Stimulated activated naive B cell treated with anti-CD40 and anti-IgM and Interleukin-4, amounts not matched to agents 10 μg/mL and 1 μg/mL and 100 μg/mL, for 72 hours (primary cell): ENCODE measurements around the gene PNMA1.

Source experiments
- ATAC-seq, 2 donors: fragments of 150-1000 bp; cut with Tn5 transposase; replicated peaks; 2 replicates each; pipeline ENCODE4 v1.10.0; 2021; ENCODE audit warnings: moderate library complexity in 1 of 2
- DNase-seq: peaks from one replicate; pipeline ENCODE4 v3.0.0; 2021
- H3K27ac Mint-ChIP-seq: one replicate; pipeline ENCODE4 v1.8.0; 2022; ENCODE audit warnings: mild to moderate bottlenecking, mixed read lengths
- H3K27me3 Mint-ChIP-seq, 2 donors: one replicate each; pipeline ENCODE4 v1.8.0; 2022; ENCODE audit warnings: mixed read lengths in 2 of 2
- H3K36me3 Mint-ChIP-seq, 2 donors: one replicate each; pipeline ENCODE4 v1.8.0; 2022; ENCODE audit warnings: mixed read lengths in 2 of 2, mild to moderate bottlenecking in 1 of 2
- H3K4me1 Mint-ChIP-seq, 2 donors: one replicate each; pipeline ENCODE4 v1.8.0; 2022; ENCODE audit warnings: mixed read lengths in 2 of 2, mild to moderate bottlenecking in 1 of 2
- H3K4me3 Mint-ChIP-seq, 2 donors: one replicate each; pipeline ENCODE4 v1.8.0; 2022; ENCODE audit warnings: mild to moderate bottlenecking in 2 of 2, mixed read lengths in 2 of 2, moderate library complexity in 1 of 2
- H3K9me3 Mint-ChIP-seq, 2 donors: one replicate each; pipeline ENCODE4 v1.8.0; 2022; ENCODE audit warnings: mixed read lengths in 2 of 2, mild to moderate bottlenecking in 1 of 2

The PNMA1 gene

GRCh38 chr14:73736842-73737241, 22.7 kb upstream of the PNMA1 start:
- ATAC-seq (no peak), DNase-seq (no peak)
- no peaks in the 10 kb centered on the region for H3K9me3 Mint-ChIP-seq
- peaks cover 33 to 37% of the 10 kb centered on the region in 2 donors for H3K36me3 Mint-ChIP-seq
- H3K27ac Mint-ChIP-seq, result peak overlapping the region; percentile 67
- H3K4me1 Mint-ChIP-seq, result peaks cover 25 to 38% of the 10 kb centered on the region in 2 donors
- no peaks in the 10 kb centered on the region for H3K27me3 Mint-ChIP-seq
- no peak overlapping the region for H3K4me3 Mint-ChIP-seq

- H3K4me1 Mint-ChIP-seq, result peaks cover 21 to 27% of the 10 kb centered on the region in 2 donors
- no peak overlapping the region for H3K4me3 Mint-ChIP-seq
- H3K27me3 Mint-ChIP-seq, result no peaks in the 10 kb centered on the region
- peaks cover 42 to 46% of the 10 kb centered on the region in 2 donors for H3K36me3 Mint-ChIP-seq
- no peaks in the 10 kb centered on the region for H3K9me3 Mint-ChIP-seq
- ATAC-seq, result no peak
- H3K27ac Mint-ChIP-seq, result no peak overlapping the region
- no peak for DNase-seq
Observed at GRCh38 chr14:73732006-73732405, 17.8 kb upstream of the PNMA1 start.

- no peaks in the 10 kb centered on the region for H3K27me3 Mint-ChIP-seq
- H3K4me1 Mint-ChIP-seq, result peaks cover 21 to 31% of the 10 kb centered on the region in 2 donors
- no peak for DNase-seq
- no peak overlapping the region for H3K27ac Mint-ChIP-seq
- ATAC-seq, result no peak
- H3K36me3 Mint-ChIP-seq, result peaks cover 43 to 48% of the 10 kb centered on the region in 2 donors
- H3K4me3 Mint-ChIP-seq, result no peak overlapping the region
- no peaks in the 10 kb centered on the region for H3K9me3 Mint-ChIP-seq
Observed at GRCh38 chr14:73731111-73731510, 16.9 kb upstream of the PNMA1 start.

GRCh38 chr14:73729556-73730265, 15.5 kb upstream of the PNMA1 start:
- Mint-ChIP-seq H3K36me3 (peaks cover 50 to 57% of the 10 kb centered on the region in 2 donors), H3K4me1 (peaks cover 27 to 36% of the 10 kb centered on the region in 2 donors), H3K9me3 (no peaks in the 10 kb centered on the region), H3K27ac (peak overlapping the region; percentile 77), H3K27me3 (no peaks in the 10 kb centered on the region), H3K4me3 (no peak overlapping the region)
- no peak for ATAC-seq
- DNase-seq, result no peak

GRCh38 chr14:73728717-73729330, 14.6 kb upstream of the PNMA1 start:
- H3K9me3 Mint-ChIP-seq, result no peaks in the 10 kb centered on the region
- peaks cover 30 to 45% of the 10 kb centered on the region in 2 donors for H3K4me1 Mint-ChIP-seq
- DNase-seq (peak; percentile 73), ATAC-seq (peak; percentile 92 to 93)
- H3K4me3 Mint-ChIP-seq, result peak overlapping the region; percentile 1 to 27
- no peaks in the 10 kb centered on the region for H3K27me3 Mint-ChIP-seq
- peaks cover 44 to 59% of the 10 kb centered on the region in 2 donors for H3K36me3 Mint-ChIP-seq
- peak overlapping the region; percentile 89 for H3K27ac Mint-ChIP-seq

GRCh38 chr14:73727166-73727565, 13.0 kb upstream of the PNMA1 start:
- ATAC-seq, result no peak
- Mint-ChIP-seq H3K4me3 (peak overlapping the region; percentile 47 to 58), H3K9me3 (no peaks in the 10 kb centered on the region), H3K4me1 (peaks cover 35 to 50% of the 10 kb centered on the region in 2 donors), H3K27ac (no peak overlapping the region), H3K27me3 (no peaks in the 10 kb centered on the region), H3K36me3 (peaks cover 48 to 69% of the 10 kb centered on the region in 2 donors)
- DNase-seq, result no peak

GRCh38 chr14:73726025-73726961, 12.1 kb upstream of the PNMA1 start:
- H3K4me1 Mint-ChIP-seq, result peaks cover 32 to 52% of the 10 kb centered on the region in 2 donors
- peaks cover 50 to 75% of the 10 kb centered on the region in 2 donors for H3K36me3 Mint-ChIP-seq
- peak overlapping the region; percentile 82 for H3K27ac Mint-ChIP-seq
- DNase-seq (no peak), ATAC-seq (no peak)
- no peaks in the 10 kb centered on the region for H3K27me3 Mint-ChIP-seq
- no peaks in the 10 kb centered on the region for H3K9me3 Mint-ChIP-seq
- peak overlapping the region in 1 of 2 donors; percentile 58 for H3K4me3 Mint-ChIP-seq

GRCh38 chr14:73725116-73726024, 11.2 kb upstream of the PNMA1 start:
- Mint-ChIP-seq H3K27ac (peak overlapping the region; percentile 82), H3K36me3 (peaks cover 50 to 76% of the 10 kb centered on the region in 2 donors), H3K27me3 (no peaks in the 10 kb centered on the region), H3K9me3 (no peaks in the 10 kb centered on the region), H3K4me1 (peaks cover 31 to 54% of the 10 kb centered on the region in 2 donors), H3K4me3 (no peak overlapping the region)
- DNase-seq (no peak), ATAC-seq (no peak)

- no peak for DNase-seq
- H3K36me3 Mint-ChIP-seq, result peaks cover 48 to 72% of the 10 kb centered on the region in 2 donors
- no peaks in the 10 kb centered on the region for H3K9me3 Mint-ChIP-seq
- H3K27ac Mint-ChIP-seq, result peak overlapping the region; percentile 75
- H3K4me1 Mint-ChIP-seq, result peaks cover 28 to 53% of the 10 kb centered on the region in 2 donors
- ATAC-seq, result no peak
- H3K4me3 Mint-ChIP-seq, result no peak overlapping the region
- no peaks in the 10 kb centered on the region for H3K27me3 Mint-ChIP-seq
Observed at GRCh38 chr14:73724696-73725095, 10.5 kb upstream of the PNMA1 start.

GRCh38 chr14:73723797-73724661, 9.8 kb upstream of the PNMA1 start:
- DNase-seq (no peak), ATAC-seq (peak; percentile 24 to 29)
- H3K27me3 Mint-ChIP-seq, result no peaks in the 10 kb centered on the region
- H3K4me3 Mint-ChIP-seq, result peak overlapping the region in 1 of 2 donors; percentile 25
- no peaks in the 10 kb centered on the region for H3K9me3 Mint-ChIP-seq
- H3K27ac Mint-ChIP-seq, result peak overlapping the region; percentile 81
- peaks cover 23 to 46% of the 10 kb centered on the region in 2 donors for H3K4me1 Mint-ChIP-seq
- peaks cover 45 to 73% of the 10 kb centered on the region in 2 donors for H3K36me3 Mint-ChIP-seq

- Mint-ChIP-seq H3K4me3 (no peak overlapping the region), H3K36me3 (peaks cover 41 to 69% of the 10 kb centered on the region in 2 donors), H3K27ac (peak overlapping the region; percentile 81), H3K9me3 (no peaks in the 10 kb centered on the region), H3K27me3 (no peaks in the 10 kb centered on the region), H3K4me1 (peaks cover 17 to 40% of the 10 kb centered on the region in 2 donors)
- no peak for DNase-seq
- peak; percentile 42 to 47 for ATAC-seq
Observed at GRCh38 chr14:73723406-73723796, 9.2 kb upstream of the PNMA1 start.

- H3K27ac Mint-ChIP-seq, result peak overlapping the region; percentile 20
- H3K9me3 Mint-ChIP-seq, result no peaks in the 10 kb centered on the region
- peaks cover 40 to 70% of the 10 kb centered on the region in 2 donors for H3K36me3 Mint-ChIP-seq
Observed at GRCh38 chr14:73722581-73722980, 8.4 kb upstream of the PNMA1 start.

More at GRCh38 chr14:73722581-73722980, 8.4 kb upstream of the PNMA1 start:
- H3K4me1 Mint-ChIP-seq, result peaks cover 14 to 34% of the 10 kb centered on the region in 2 donors
- ATAC-seq (no peak), DNase-seq (no peak)
- H3K4me3 Mint-ChIP-seq, result no peak overlapping the region
- no peaks in the 10 kb centered on the region for H3K27me3 Mint-ChIP-seq
